ENCODE measurements around the gene PEPD. TPM values are rescaled to one million over a fixed set of nuclear protein-coding genes. Genes with fewer than 3 reads are reported as not detected.

PEPD gene
- total RNA-seq, 4 donors from 2014 or later: 40.1 to 61.4 (median 53.4) TPM

DNA sequence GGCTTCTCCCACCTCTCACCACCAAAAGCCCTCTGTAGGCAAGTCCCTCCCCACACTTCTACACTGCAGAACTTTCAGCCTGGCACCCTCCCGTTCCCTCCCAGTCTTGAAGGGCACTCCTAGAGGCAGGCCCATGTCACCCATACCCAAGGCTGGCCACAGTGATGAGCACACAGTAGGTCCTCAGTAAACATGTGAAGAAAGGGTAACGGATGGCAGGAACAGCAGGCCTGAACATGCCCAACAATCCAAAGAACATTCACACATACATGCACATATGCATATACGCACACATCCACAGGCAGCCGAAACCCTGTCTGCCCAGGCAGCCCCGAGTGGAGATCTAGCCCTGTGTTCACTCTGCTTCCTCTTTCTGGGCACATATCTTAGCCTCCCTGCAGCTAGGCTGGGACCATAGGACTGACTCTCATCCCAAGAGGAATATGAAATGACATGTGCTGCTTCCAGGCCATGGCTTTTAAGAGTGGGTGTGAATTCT lies 92.9 kb downstream of the PEPD start:
- no peak for TF ChIP-seq POLR2A (IDR thresholded peaks at IDR 0.05)
- no peak for TF ChIP-seq CTCF (IDR thresholded peaks at IDR 0.05)
- Histone ChIP-seq H3K4me1 (peaks cover 0 to 20% (median 0%) of the 10 kb centered on the region in 3 donors), H3K4me3 (no peak overlapping the region), H3K9me3 (no peaks in the 10 kb centered on the region), H3K27ac (no peak overlapping the region), H3K27me3 (no peaks in the 10 kb centered on the region), H3K36me3 (no peaks in the 10 kb centered on the region)
- 67 to 75% methylated on average over 3 to 5 of the region's 5 CpGs for WGBS, 2 donors
- intact Hi-C loops (cut with DNase I): no loop called here
- DNase-seq: no peak

- Histone ChIP-seq H3K4me1 (peaks cover 0 to 16% (median 0%) of the 10 kb centered on the region in 3 donors), H3K27ac (no peak overlapping the region), H3K4me3 (no peak overlapping the region), H3K9me3 (no peaks in the 10 kb centered on the region), H3K27me3 (no peaks in the 10 kb centered on the region), H3K36me3 (no peaks in the 10 kb centered on the region)
- DNase-seq: no peak
- intact Hi-C loops (cut with DNase I): no loop called here
- 88 to 95% methylated on average over 10 to 14 of the region's 22 CpGs for WGBS, 2 donors
- TF ChIP-seq CTCF (IDR thresholded peaks at IDR 0.05) (no peak), POLR2A (IDR thresholded peaks at IDR 0.05) (no peak)
These were observed 93.6 kb downstream of the PEPD start for GRCh38 chr19:33427801-33428626.

DNA sequence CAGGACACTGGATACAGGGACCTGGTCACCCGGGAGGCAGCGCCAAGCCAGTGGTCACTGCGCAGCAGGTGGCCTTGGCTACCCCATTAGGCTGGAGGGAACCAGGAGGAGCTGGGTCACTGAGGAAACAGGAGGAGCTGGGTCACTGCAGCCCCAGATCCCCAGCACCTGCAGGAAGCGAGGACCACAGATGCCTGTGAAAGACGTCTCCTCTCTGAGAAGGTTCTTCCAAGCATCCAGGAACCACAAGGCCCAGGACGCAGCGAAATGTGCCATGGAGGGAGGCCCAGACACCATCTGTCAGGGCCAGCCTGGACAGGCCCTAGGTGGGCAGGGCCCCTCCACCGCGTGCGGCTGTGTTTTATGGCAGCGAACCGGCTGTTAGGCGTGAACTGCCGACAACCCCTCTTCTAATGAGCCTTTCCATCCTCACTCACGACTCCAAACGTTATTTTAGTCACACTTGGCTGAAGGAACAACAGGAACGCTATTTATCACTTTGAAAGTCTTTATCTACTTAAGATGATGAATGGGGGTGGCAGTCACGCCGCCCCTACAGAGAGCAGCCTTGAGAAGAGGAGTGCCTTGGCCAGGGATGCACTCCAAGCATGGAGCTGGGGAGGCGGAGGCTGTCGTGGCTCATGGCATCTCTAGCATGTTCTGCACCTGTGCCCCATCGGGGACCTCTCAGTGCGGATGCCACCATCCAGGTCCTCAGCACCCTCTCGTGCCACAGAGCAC lies 94.8 kb downstream of the PEPD start:
- Histone ChIP-seq H3K9me3 (no peaks in the 10 kb centered on the region), H3K27me3 (no peaks in the 10 kb centered on the region), H3K36me3 (no peaks in the 10 kb centered on the region), H3K4me1 (peaks cover 0 to 5% (median 0%) of the 10 kb centered on the region in 3 donors), H3K27ac (no peak overlapping the region), H3K4me3 (no peak overlapping the region)
- DNase-seq: no peak
- WGBS, 2 donors: 57 to 67% methylated on average over 11 to 16 of the region's 24 CpGs
- no peak for TF ChIP-seq POLR2A (IDR thresholded peaks at IDR 0.05)
- no peak for TF ChIP-seq CTCF (IDR thresholded peaks at IDR 0.05)
- intact Hi-C loops (cut with DNase I): no loop called here

- Histone ChIP-seq H3K4me3 (no peak overlapping the region), H3K4me1 (no peaks in the 10 kb centered on the region), H3K27me3 (no peaks in the 10 kb centered on the region), H3K9me3 (no peaks in the 10 kb centered on the region), H3K27ac (no peak overlapping the region), H3K36me3 (no peaks in the 10 kb centered on the region)
- no peak for DNase-seq
- no peak for TF ChIP-seq CTCF (IDR thresholded peaks at IDR 0.05)
- intact Hi-C loops (cut with DNase I): no loop called here
- WGBS, 2 donors: 93 to 94% methylated on average over 6 to 7 of the region's 8 CpGs
These were observed 97.4 kb downstream of the PEPD start for GRCh38 chr19:33424181-33424580.

Measured in esophagus squamous epithelium (tissue), 5 donors.